ENCODE measurements around the gene IL1RAPL1.
"Not testable (repeated sequence)": the region's sequence is repeated elsewhere in the genome, so short reads cannot be mapped to it uniquely, and the experiment has no call there.

The IL1RAPL1 gene

GRCh38 chrX:29083823-29084222, 496.6 kb downstream of the IL1RAPL1 start:
- no peak for DNase-seq (ENCODE audit: low read depth in 1 of 2, low spot score in 1 of 2)

GRCh38 chrX:29090811-29091210, 503.6 kb downstream of the IL1RAPL1 start:
- no peak for DNase-seq (ENCODE audit: low read depth in 1 of 2, low spot score in 1 of 2)

GRCh38 chrX:29107231-29107630, 520.0 kb downstream of the IL1RAPL1 start:
- DNase-seq (ENCODE audit: low read depth in 1 of 2, low spot score in 1 of 2): no peak

GRCh38 chrX:29110041-29110440, 522.8 kb downstream of the IL1RAPL1 start:
- DNase-seq (ENCODE audit: low read depth in 1 of 2, low spot score in 1 of 2): no peak

GRCh38 chrX:29113221-29113620, 526.0 kb downstream of the IL1RAPL1 start:
- DNase-seq (ENCODE audit: low read depth in 1 of 2, low spot score in 1 of 2): no peak

GRCh38 chrX:29122817-29123216, 535.6 kb downstream of the IL1RAPL1 start:
- DNase-seq (ENCODE audit: low read depth in 1 of 2, low spot score in 1 of 2): not testable (repeated sequence)

GRCh38 chrX:29130905-29131304, 543.7 kb downstream of the IL1RAPL1 start:
- no peak for DNase-seq (ENCODE audit: low read depth in 1 of 2, low spot score in 1 of 2)

- DNase-seq (ENCODE audit: low read depth in 1 of 2, low spot score in 1 of 2): no peak
These were observed 549.7 kb downstream of the IL1RAPL1 start for GRCh38 chrX:29136904-29137303.

- no peak for DNase-seq (ENCODE audit: low read depth in 1 of 2, low spot score in 1 of 2)
These were observed 550.8 kb downstream of the IL1RAPL1 start for GRCh38 chrX:29138003-29138402.

GRCh38 chrX:29143356-29143755, 556.1 kb downstream of the IL1RAPL1 start:
- no peak for DNase-seq (ENCODE audit: low read depth in 1 of 2, low spot score in 1 of 2)

- no peak for DNase-seq (ENCODE audit: low read depth in 1 of 2, low spot score in 1 of 2)
These were observed 556.5 kb downstream of the IL1RAPL1 start for GRCh38 chrX:29143756-29144155.

GRCh38 chrX:29145316-29145715, 558.1 kb downstream of the IL1RAPL1 start:
- no peak for DNase-seq (ENCODE audit: low read depth in 1 of 2, low spot score in 1 of 2)

- DNase-seq (ENCODE audit: low read depth in 1 of 2, low spot score in 1 of 2): no peak
These were observed 561.3 kb downstream of the IL1RAPL1 start for GRCh38 chrX:29148511-29148910.

- DNase-seq (ENCODE audit: low read depth in 1 of 2, low spot score in 1 of 2): no peak
These were observed 568.0 kb downstream of the IL1RAPL1 start for GRCh38 chrX:29155286-29155685.

GRCh38 chrX:29172880-29173279, 585.6 kb downstream of the IL1RAPL1 start:
- no peak for DNase-seq (ENCODE audit: low read depth in 1 of 2, low spot score in 1 of 2)

- no peak for DNase-seq (ENCODE audit: low read depth in 1 of 2, low spot score in 1 of 2)
These were observed 600.0 kb downstream of the IL1RAPL1 start for GRCh38 chrX:29187264-29187663.

- DNase-seq (ENCODE audit: low read depth in 1 of 2, low spot score in 1 of 2): no peak
These were observed 609.3 kb downstream of the IL1RAPL1 start for GRCh38 chrX:29196501-29196900.

GRCh38 chrX:29215251-29215650, 628.0 kb downstream of the IL1RAPL1 start:
- no peak for DNase-seq (ENCODE audit: low read depth in 1 of 2, low spot score in 1 of 2)

GRCh38 chrX:29225670-29226069, 638.4 kb downstream of the IL1RAPL1 start:
- DNase-seq (ENCODE audit: low read depth in 1 of 2, low spot score in 1 of 2): no peak

GRCh38 chrX:29229802-29230201, 642.6 kb downstream of the IL1RAPL1 start:
- no peak for DNase-seq (ENCODE audit: low read depth in 1 of 2, low spot score in 1 of 2)

- no peak for DNase-seq (ENCODE audit: low read depth in 1 of 2, low spot score in 1 of 2)
These were observed 644.6 kb downstream of the IL1RAPL1 start for GRCh38 chrX:29231800-29232199.

GRCh38 chrX:29233592-29234183, 646.4 kb downstream of the IL1RAPL1 start:
- DNase-seq (ENCODE audit: low read depth in 1 of 2, low spot score in 1 of 2): no peak

GRCh38 chrX:29237972-29238371, 650.7 kb downstream of the IL1RAPL1 start:
- DNase-seq (ENCODE audit: low read depth in 1 of 2, low spot score in 1 of 2): no peak

GRCh38 chrX:29241809-29242208, 654.6 kb downstream of the IL1RAPL1 start:
- no peak for DNase-seq (ENCODE audit: low read depth in 1 of 2, low spot score in 1 of 2)

Measured in activated T-helper 1 cell treated with anti-CD3 and anti-CD28 coated beads, Interleukin-2, amount 50 U/mL, for 16 hours (primary cell).